SK-N-MC (cell line): ENCODE data around the gene CTNND2.

ENCODE experiments used
- DNase-seq: peaks from one replicate; pipeline ENCODE4 v3.0.0-alpha.2; 2011; ENCODE audit warnings: low read depth, low spot score
- H3K27ac ChIP-seq: fragments of 200-600 bp; sonication (generic); 2 replicates; pipeline ENCODE4 v1.5.1; 2016; ENCODE audit warnings: mixed run types
- H3K36me3 ChIP-seq: fragments of 200-600 bp; sonication (generic); 2 replicates; pipeline ENCODE4 v1.6.1; 2017; ENCODE audit warnings: antibody characterized with exemption, low read length, mixed read lengths; ENCODE audit not compliant: insufficient read depth
- H3K4me3 ChIP-seq: fragments of 200-600 bp; sonication (generic); 2 replicates; pipeline ENCODE4 v1.5.1; 2016
- H3K9ac ChIP-seq: fragments of 200-600 bp; sonication (generic); 2 replicates; pipeline ENCODE4 v1.8.0; 2017; ENCODE audit warnings: mixed run types, mixed read lengths; ENCODE audit not compliant: insufficient read length
- H3K9me3 ChIP-seq: fragments of 200-600 bp; sonication (generic); 2 replicates; pipeline ENCODE4 v1.6.1; 2017; ENCODE audit warnings: low read depth, mild to moderate bottlenecking, antibody characterized with exemption, low read length, moderate library complexity, mixed read lengths
- EZH2 ChIP-seq: fragments of 200-600 bp; sonication (generic); IDR thresholded peaks from one replicate; pipeline ENCODE4 v1.6.1; 2017; ENCODE audit warnings: antibody characterized with exemption
- FOXP2 ChIP-seq: optimal IDR thresholded peaks from 2 replicates; pipeline ENCODE3; 2011; ENCODE audit warnings: mild to moderate bottlenecking, moderate library complexity; ENCODE audit not compliant: insufficient read depth; ENCODE audit errors: extremely low read length, control extremely low read depth
- POLR2AphosphoS5 ChIP-seq: IDR thresholded peaks from 2 replicates; pipeline ENCODE4 v1.6.1; 2012; ENCODE audit warnings: mild to moderate bottlenecking, low read depth, low read length, borderline replicate concordance

The CTNND2 gene

GRCh38 chr5:11045411-11045810 lies 858.8 kb downstream of the CTNND2 start:
- no peak for TF ChIP-seq POLR2AphosphoS5
- TF ChIP-seq EZH2 = no peak
- DNase-seq = no peak

GRCh38 chr5:11044581-11044980 lies 859.7 kb downstream of the CTNND2 start:
- Histone ChIP-seq H3K9ac (no peak overlapping the region), H3K36me3 (no peaks in the 10 kb centered on the region), H3K27ac (no peak overlapping the region), H3K9me3 (no peaks in the 10 kb centered on the region), H3K4me3 (no peak overlapping the region)
- DNase-seq = no peak
- TF ChIP-seq EZH2 (no peak), POLR2AphosphoS5 (no peak), FOXP2 (no peak)

More at GRCh38 chr5:11045411-11045810, 858.8 kb downstream of the CTNND2 start:
- H3K36me3 ChIP-seq = no peaks in the 10 kb centered on the region
- H3K4me3 ChIP-seq = no peak overlapping the region
- H3K27ac ChIP-seq = no peak overlapping the region
- no peaks in the 10 kb centered on the region for H3K9me3 ChIP-seq
- no peak overlapping the region for H3K9ac ChIP-seq

- DNase-seq = no peak
Observed at GRCh38 chr5:11043881-11044280, 860.4 kb downstream of the CTNND2 start.

GRCh38 chr5:11040345-11040744 lies 863.9 kb downstream of the CTNND2 start:
- Histone ChIP-seq H3K4me3 (no peak overlapping the region), H3K36me3 (no peaks in the 10 kb centered on the region), H3K27ac (no peak overlapping the region), H3K9ac (no peak overlapping the region), H3K9me3 (no peaks in the 10 kb centered on the region)
- no peak for TF ChIP-seq EZH2
- no peak for TF ChIP-seq POLR2AphosphoS5
- TF ChIP-seq FOXP2 = no peak
- DNase-seq = no peak

More at GRCh38 chr5:11043881-11044280, 860.4 kb downstream of the CTNND2 start:
- TF ChIP-seq POLR2AphosphoS5 (no peak), EZH2 (no peak), FOXP2 (no peak)
- no peak overlapping the region for H3K27ac ChIP-seq
- H3K36me3 ChIP-seq = no peaks in the 10 kb centered on the region
- no peak overlapping the region for H3K9ac ChIP-seq
- H3K4me3 ChIP-seq = no peak overlapping the region
- no peaks in the 10 kb centered on the region for H3K9me3 ChIP-seq

DNA sequence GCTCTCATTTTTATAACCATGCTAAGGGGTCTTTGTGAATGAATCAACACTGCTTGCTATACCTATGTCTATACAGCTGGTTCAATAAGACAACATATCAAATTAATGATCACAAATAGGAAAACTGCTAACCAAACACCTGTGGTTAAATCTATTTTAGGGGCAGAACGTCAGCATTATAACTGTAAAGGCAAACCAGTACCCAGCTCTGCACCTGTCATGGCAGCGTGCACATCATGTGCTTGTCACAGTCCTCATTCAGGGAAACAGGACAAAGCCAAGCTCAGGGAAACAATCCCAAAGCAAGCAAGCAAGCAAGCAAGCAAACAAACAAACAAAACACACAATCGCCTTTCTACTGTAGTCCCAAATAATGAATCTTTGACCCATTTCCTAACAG lies 865.5 kb downstream of the CTNND2 start:
- TF ChIP-seq EZH2 = no peak
- no peak for TF ChIP-seq FOXP2
- TF ChIP-seq POLR2AphosphoS5 = no peak
- no peak for DNase-seq

DNA sequence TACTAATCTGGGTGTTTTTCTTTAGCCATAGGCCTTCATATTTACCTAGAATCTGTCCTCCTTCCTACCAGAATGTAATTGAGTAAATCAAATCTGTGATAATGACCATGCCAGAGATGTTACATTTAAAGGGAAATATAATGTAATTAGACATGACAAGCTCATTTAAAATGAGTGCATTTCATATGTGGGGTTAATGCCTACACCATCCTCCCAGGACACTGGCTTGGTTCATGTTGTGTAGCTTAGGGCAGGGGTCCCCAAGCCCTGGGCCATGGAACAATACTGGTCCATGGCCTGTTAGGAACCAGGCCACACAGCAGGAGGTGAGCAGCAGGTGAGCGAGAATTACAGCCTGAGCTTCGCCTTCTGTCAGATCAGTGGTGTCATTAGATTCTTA lies 866.3 kb downstream of the CTNND2 start:
- no peaks in the 10 kb centered on the region for H3K9me3 ChIP-seq
- H3K36me3 ChIP-seq = no peaks in the 10 kb centered on the region
- TF ChIP-seq EZH2 = no peak
- H3K4me3 ChIP-seq = no peak overlapping the region
- DNase-seq = no peak
- no peak overlapping the region for H3K9ac ChIP-seq
- no peak overlapping the region for H3K27ac ChIP-seq

More for the DNA sequence above, 865.5 kb downstream of the CTNND2 start:
- Histone ChIP-seq H3K36me3 (no peaks in the 10 kb centered on the region), H3K4me3 (no peak overlapping the region), H3K27ac (no peak overlapping the region), H3K9ac (no peak overlapping the region), H3K9me3 (no peaks in the 10 kb centered on the region)

- no peak for TF ChIP-seq FOXP2
- no peak for TF ChIP-seq POLR2AphosphoS5
- TF ChIP-seq EZH2 = no peak
Observed at GRCh38 chr5:11037080-11037479, 867.2 kb downstream of the CTNND2 start.

GRCh38 chr5:11030671-11031070 lies 873.6 kb downstream of the CTNND2 start:
- TF ChIP-seq POLR2AphosphoS5 (no peak), EZH2 (no peak), FOXP2 (no peak)
- no peaks in the 10 kb centered on the region for H3K36me3 ChIP-seq

More at GRCh38 chr5:11037080-11037479, 867.2 kb downstream of the CTNND2 start:
- Histone ChIP-seq H3K4me3 (no peak overlapping the region), H3K27ac (no peak overlapping the region), H3K36me3 (no peaks in the 10 kb centered on the region), H3K9ac (no peak overlapping the region), H3K9me3 (no peaks in the 10 kb centered on the region)
- DNase-seq = no peak

DNA sequence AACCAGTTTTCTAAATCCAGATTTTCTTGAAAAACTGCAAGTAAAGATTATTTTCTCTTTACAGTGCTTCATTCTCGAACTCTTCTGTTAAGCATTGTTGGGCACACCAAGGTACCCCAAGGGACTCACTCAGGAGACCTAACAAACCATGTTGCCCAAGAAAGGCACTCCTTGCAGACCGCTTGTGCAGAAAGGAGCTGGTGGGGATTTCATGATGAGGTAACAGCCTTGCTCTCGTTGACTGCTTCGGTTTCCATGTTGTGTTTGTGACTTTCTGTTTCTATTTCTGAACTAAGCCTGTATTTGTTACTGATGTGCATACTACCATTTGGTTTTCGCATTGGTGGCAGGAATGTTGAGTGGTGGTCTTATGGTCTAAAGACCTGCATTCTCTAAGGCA lies 876.6 kb downstream of the CTNND2 start:
- H3K36me3 ChIP-seq = no peaks in the 10 kb centered on the region
- H3K9ac ChIP-seq = no peak overlapping the region
- no peaks in the 10 kb centered on the region for H3K9me3 ChIP-seq
- DNase-seq = no peak
- no peak overlapping the region for H3K4me3 ChIP-seq
- H3K27ac ChIP-seq = no peak overlapping the region
- no peak for TF ChIP-seq EZH2
- no peak for TF ChIP-seq POLR2AphosphoS5
- TF ChIP-seq FOXP2 = no peak

More at GRCh38 chr5:11030671-11031070, 873.6 kb downstream of the CTNND2 start:
- Histone ChIP-seq H3K4me3 (no peak overlapping the region), H3K27ac (no peak overlapping the region), H3K9me3 (no peaks in the 10 kb centered on the region), H3K9ac (no peak overlapping the region)
- DNase-seq = no peak
